ENCODE measurements around the gene MRGPRX1.

MRGPRX1 gene

DNA sequence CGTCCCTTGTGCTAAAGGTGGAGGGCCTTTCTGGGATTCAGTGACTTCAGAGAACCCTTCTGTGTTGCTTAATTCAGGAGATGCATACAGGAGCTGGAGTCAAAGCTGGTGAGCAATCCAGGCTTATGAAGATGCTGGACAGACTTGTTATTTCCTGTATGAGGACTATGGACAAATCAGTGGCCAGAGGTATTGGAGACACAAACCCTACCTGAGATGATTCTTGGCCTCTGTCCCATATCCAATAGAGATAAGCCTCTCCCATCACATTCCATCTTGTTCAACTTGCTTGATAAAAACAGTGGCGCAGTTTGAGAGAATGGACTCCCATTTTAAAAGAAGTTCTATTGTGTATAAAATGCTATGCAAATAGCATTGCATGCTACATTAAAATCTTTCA lies at the start of gene MRGPRX1:
MRGPRX1 (minus strand) TSS at position 101 of the 400 bp plus-strand sequence. CDS start 4,630 bp downstream, outside the sequence.
- no peak within 1 kb of the TSS for H3K27ac ChIP-seq
- TF ChIP-seq, protein P1, sequence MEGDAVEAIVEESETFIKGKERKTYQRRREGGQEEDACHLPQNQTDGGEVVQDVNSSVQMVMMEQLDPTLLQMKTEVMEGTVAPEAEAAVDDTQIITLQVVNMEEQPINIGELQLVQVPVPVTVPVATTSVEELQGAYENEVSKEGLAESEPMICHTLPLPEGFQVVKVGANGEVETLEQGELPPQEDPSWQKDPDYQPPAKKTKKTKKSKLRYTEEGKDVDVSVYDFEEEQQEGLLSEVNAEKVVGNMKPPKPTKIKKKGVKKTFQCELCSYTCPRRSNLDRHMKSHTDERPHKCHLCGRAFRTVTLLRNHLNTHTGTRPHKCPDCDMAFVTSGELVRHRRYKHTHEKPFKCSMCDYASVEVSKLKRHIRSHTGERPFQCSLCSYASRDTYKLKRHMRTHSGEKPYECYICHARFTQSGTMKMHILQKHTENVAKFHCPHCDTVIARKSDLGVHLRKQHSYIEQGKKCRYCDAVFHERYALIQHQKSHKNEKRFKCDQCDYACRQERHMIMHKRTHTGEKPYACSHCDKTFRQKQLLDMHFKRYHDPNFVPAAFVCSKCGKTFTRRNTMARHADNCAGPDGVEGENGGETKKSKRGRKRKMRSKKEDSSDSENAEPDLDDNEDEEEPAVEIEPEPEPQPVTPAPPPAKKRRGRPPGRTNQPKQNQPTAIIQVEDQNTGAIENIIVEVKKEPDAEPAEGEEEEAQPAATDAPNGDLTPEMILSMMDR (conservative IDR thresholded peaks at IDR 0.05) = no peak

DNA sequence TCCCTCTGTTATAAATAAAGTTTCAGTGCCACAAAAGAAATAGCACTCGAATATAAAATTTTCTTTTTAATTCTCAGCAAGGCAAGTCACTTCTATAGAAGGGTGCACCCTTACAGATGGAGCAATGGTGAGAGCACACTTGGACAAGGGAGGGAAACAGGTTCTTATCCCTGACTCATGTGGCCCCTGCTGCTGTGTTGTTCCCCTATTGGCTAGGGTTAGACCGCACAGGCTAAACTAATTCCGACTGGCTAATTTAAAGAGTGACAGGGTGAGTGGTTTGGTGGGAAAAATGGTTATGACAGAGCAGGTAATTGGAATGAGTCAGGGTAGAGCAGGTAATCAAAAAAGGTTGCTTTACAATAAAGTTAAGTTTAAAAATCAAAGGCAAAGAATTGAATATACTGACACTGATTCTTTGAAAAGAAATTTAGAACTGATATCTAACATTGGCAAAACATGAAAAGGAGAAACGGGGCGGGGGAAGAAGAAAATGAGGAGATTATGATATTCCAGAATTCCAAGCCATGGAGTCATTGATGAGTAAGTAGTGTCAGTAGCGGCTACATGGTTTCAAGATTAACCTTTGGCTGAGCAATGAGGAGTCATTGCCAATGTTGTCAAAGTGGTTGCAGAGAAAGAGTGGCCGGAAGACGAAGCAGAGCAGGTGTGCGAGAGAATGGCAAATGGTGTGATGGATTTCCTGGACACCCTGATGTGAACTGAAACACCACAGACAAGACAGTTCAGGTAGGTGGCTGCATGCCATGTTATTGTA lies 48.4 kb upstream of the MRGPRX1 start:
- no peak overlapping the region for H3K27ac ChIP-seq
- TF ChIP-seq, protein P1 (conservative IDR thresholded peaks at IDR 0.05) = no peak

DNA sequence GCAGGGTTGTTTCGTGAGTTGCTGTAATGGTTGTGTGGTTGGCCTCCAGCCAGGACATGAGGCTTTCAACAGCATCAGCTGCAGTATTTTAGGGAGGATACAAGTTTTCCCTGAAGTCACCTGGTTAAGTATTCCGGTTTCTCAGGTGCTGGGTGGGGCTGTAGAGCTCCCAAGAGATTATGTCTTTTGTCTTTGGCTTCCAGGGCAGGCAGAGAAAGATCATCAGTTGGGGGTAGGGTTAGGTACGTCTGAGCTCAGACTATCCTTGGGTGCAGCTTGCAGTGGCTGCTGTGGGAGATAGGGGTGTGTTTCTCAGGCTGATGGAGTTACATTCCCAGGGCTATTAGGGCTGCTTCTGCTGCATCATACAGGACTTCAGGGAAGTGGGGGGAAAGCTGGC lies 47.5 kb upstream of the MRGPRX1 start:
- no peak overlapping the region for H3K27ac ChIP-seq
- TF ChIP-seq, protein P1 (conservative IDR thresholded peaks at IDR 0.05) = no peak

DNA sequence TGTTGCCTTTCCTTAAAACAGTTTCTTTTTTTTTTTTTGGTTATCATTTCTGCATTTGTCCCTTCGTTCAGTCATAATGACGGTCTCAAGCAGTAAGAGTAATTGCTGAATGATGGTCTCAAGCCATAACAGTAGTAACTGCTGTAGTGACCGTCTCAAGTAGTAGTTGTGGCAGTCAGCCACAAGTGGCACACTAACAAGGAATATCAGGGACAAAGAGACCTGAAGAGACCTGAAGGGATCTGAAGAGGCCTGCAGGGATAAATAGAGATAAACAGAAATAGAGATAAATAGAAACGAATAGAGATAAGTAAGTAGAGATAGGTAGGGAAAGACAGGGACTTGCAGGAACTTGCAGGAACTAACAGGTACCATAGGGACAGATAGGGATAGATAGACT lies 42.7 kb upstream of the MRGPRX1 start:
- no peak overlapping the region for H3K27ac ChIP-seq
- TF ChIP-seq, protein P1 (conservative IDR thresholded peaks at IDR 0.05) = no peak

DNA sequence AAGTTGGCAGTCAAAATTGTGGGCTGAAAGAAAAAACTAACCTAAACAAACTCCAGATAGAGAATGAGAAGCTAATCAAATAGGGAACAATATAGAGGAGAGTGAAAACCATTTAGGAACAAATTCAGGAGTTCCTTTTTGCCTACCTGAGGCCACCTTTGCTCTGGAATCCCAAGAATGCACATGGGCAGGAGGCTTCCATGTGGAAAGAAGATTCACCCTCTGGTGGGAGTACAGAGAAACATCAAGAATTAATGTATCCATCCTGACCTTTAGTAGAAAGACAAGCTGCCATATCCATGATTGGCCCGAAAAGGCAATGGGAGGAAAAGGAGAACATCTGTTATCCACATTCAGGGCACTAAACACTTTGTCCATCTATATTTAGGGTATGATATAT lies 35.0 kb upstream of the MRGPRX1 start:
- no peak overlapping the region for H3K27ac ChIP-seq
- TF ChIP-seq, protein P1 (conservative IDR thresholded peaks at IDR 0.05) = no peak

DNA sequence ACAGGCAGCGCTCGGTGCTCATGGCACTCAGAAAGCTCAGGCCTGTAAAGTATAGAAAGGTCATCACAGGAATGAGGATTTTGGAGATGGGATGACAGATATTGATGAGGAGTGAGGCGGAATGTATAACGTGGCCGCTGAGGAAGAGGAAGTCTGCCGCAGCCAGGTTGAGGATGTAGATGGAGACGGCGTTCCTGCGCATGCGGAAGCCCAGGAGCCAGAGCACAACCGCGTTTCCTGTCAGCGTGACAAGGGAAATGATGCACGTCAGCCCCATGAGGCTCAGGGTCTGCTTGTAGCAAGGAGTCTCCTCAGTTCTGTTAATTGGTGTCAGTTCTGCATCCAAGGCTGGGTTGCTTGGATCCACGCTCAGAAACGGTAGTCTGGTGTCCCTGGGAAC lies 33.1 kb upstream of the MRGPRX1 start:
- TF ChIP-seq, protein P1 (conservative IDR thresholded peaks at IDR 0.05) = no peak
- no peak overlapping the region for H3K27ac ChIP-seq

DNA sequence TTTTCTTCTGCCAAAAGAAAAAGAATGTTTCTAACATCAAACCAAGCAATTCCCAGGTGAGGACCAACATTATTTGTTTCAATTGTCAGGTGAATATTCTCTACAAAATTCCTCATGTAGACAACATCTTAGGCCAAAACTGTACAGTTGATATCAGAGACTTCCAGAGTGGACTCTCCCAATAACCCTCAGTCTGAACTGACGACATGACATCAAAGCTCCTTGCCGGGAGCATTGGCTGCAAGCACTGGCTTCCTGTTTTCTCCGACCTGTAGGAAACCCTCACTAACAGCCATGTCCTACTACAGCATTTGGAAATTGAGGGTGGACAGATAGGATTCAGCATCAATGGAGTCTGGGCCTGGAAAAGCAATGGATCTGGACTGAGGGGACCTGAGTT lies 30.5 kb upstream of the MRGPRX1 start:
- H3K27ac ChIP-seq = no peak overlapping the region
- TF ChIP-seq, protein P1 (conservative IDR thresholded peaks at IDR 0.05) = no peak
